Cardiac fibroblast (primary cell): ENCODE measurements around the gene COL19A1.

Experiments
- DNase-seq, 2 donors: peaks; one replicate each; pipeline versions ENCODE4 v3.0.0 to v3.0.0-alpha.2; 2010; ENCODE audit warnings: low read depth in 2 of 2
- H3K4me3 ChIP-seq, 2 donors: replicated peaks in 1 of 2; 1 replicate in 1 of 2; 2 replicates in 1 of 2; pipeline ENCODE4 v1.5.1; 2011; ENCODE audit warnings: low read depth in 2 of 2, low read length in 2 of 2, mild to moderate bottlenecking in 2 of 2, moderate library complexity in 1 of 2
- TF ChIP-seq, protein P1 (sequence below): IDR thresholded peaks from one replicate; pipeline ENCODE4 v1.5.1; 2011; ENCODE audit warnings: low read depth, mild to moderate bottlenecking, low read length, inconsistent platforms

The COL19A1 gene

DNA sequence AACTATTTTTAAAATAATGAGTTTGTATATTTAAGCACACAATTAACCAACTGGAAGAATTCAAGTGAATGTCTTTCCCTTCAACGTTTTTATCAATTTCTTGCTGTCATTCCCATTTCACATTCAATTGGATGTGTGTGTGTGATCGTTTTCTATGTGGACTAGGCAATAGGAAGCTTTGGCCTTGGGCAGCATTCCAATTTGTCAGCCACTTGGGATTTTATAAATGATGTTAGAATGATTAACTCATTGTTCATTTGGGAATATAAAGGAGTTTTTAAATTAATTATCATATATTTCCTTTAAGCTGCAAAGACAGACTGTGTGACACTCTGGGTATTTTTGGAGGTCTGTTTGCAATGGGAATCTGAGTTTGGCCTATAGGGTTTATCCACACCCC is 274.1 kb downstream of the COL19A1 start:
- TF ChIP-seq, protein P1, sequence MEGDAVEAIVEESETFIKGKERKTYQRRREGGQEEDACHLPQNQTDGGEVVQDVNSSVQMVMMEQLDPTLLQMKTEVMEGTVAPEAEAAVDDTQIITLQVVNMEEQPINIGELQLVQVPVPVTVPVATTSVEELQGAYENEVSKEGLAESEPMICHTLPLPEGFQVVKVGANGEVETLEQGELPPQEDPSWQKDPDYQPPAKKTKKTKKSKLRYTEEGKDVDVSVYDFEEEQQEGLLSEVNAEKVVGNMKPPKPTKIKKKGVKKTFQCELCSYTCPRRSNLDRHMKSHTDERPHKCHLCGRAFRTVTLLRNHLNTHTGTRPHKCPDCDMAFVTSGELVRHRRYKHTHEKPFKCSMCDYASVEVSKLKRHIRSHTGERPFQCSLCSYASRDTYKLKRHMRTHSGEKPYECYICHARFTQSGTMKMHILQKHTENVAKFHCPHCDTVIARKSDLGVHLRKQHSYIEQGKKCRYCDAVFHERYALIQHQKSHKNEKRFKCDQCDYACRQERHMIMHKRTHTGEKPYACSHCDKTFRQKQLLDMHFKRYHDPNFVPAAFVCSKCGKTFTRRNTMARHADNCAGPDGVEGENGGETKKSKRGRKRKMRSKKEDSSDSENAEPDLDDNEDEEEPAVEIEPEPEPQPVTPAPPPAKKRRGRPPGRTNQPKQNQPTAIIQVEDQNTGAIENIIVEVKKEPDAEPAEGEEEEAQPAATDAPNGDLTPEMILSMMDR, result no peak
- no peak overlapping the region for H3K4me3 ChIP-seq
- peak in 1 of 2 donors; percentile 14 for DNase-seq

DNA sequence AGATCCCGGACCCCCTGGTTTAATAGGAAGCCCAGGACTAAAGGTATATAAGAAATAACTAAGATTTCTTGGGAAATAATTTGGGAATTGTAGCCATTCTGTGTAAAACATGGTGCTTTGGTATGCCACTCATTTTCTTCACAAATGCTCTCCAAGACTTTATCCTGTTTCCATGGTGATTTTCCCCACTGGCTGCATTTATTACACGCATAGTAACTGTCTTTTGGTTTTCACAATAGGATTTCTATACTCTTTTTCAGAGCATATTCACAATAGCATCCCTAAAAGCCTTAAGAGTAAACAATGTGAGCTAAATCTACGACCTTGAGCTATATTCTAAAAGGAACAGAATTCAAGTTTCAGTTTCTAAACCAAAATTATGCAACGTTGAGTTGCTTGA is 275.7 kb downstream of the COL19A1 start:
- no peak for DNase-seq
- TF ChIP-seq, protein P1, result no peak
- no peak overlapping the region for H3K4me3 ChIP-seq

DNA sequence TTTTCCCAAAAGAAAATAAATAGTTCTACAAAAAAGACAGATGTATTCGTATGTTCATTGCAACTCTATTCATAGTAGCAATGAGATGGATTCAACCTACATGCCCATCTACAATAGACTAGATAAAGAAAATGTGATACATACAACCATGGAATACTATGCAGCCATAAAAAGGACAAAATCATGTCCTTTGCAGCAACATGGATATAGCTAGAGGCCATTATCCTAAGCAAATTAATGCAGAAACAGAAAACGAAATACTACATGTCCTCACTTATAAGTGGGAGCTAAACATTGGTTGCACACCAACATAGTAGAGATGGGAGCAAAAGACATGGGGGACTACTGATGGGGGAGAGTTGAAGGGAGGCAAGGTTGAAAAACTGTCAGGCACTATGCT is 278.8 kb downstream of the COL19A1 start:
- no peak for DNase-seq
- no peak overlapping the region for H3K4me3 ChIP-seq
- TF ChIP-seq, protein P1, result no peak

DNA sequence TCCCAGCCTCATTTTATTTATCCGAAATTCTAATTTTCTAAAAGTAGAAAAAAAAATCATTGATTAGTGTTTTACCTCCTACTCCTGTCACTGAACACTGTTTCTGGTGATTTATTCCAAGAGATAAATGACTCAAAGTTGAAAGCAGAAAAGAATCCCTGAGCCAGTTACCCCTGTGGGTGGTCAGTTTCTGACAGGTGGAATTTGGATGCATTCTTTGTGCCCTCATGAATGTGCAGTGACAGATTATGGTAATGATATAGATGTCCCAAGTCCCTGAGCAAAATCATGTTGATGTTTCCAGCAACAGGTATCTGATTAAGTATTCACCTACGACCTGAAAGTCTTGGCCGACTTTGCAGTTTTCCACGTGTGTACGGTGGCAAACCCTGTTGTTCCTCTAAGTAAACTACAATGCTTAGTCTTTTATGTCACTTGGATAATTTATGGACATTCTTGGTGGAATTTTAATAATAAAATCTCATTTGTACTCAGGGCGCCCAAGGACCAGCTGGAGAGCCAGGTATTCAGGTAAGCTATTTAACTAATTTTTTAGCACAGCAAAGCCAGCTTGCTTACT is 282.9 kb downstream of the COL19A1 start:
- H3K4me3 ChIP-seq, result no peak overlapping the region

DNA sequence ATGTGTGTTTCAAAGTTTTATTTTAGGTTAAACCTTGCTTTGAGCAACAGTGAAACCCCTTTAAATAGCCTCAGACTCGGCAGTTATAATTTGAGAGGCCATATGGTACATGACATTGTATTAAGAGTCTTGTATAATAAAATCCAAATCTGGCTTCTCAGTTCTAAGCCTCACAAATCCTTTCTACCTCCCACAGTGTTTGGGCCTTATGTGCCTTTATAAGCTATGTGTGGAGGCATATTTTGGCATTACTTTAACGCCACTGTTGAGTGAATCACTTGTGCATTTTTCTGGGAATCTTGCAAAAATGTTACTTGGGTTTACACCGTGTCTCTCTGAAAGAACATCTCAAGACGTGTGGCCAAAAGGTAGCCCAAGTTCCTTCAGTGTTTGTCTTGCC is 284.2 kb downstream of the COL19A1 start:
- TF ChIP-seq, protein P1, result no peak
- DNase-seq, result peak in 1 of 2 donors; percentile 6
- H3K4me3 ChIP-seq, result no peak overlapping the region

More for the DNA sequence above, 282.9 kb downstream of the COL19A1 start:
- DNase-seq, result no peak
- TF ChIP-seq, protein P1, result no peak

DNA sequence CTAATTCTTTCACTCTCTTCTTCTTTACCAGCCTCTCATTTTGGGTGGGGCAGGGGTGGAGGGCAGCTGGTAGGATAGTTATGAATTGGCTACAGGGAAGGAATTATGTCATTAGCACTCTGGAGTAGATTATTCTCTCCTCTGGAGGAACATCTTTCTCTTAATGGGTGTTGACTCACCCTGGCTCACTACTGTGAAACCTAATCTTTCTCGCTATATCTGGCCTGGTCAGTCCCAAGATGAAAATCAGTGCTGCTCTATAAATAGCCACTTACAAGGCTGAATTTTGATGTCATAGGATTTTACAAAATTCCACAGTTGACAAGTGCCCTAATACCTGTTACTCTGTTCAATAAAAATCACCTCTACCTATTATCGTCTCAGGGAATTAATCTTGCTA is 285.3 kb downstream of the COL19A1 start:
- no peak overlapping the region for H3K4me3 ChIP-seq
- DNase-seq, result peak in 1 of 2 donors; percentile 38
- TF ChIP-seq, protein P1, result no peak

DNA sequence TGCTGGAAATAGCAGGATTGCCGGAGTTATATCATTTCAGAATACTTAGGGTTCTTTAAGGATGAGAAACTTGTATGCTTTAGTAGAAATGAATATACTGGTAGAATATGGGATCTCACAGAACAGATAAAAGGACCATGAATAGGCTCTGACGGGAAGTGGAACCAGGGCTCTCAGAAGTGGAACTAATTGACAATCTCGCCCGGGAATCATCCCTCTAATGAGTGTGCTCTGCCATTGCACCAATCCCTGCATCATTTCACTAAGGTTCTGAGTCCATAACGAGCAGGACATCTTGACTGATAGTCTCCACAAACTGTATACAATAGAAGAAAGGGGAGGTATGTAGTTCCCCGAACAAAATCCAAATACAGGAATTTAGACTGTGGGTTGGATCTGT is 286.4 kb downstream of the COL19A1 start:
- H3K4me3 ChIP-seq, result no peak overlapping the region
- DNase-seq, result no peak
- TF ChIP-seq, protein P1, result no peak
